Activated T-helper 2 cell treated with anti-CD3 and anti-CD28 coated beads, Interferon-gamma antibody, Interleukin-2, Interleukin-4, amounts not matched to agents 10 μg/mL and 5 μg/mL and 100 μg/mL, durations not matched to agents 14 hours and 24 hours and 36 hours (primary cell): Measurements from ENCODE around the gene IL36G. TPM values are rescaled to one million over a fixed set of nuclear protein-coding genes. Genes with fewer than 3 reads are reported as not detected.
A peak's percentile ranks its signal among the peaks of the same experiment; 100 is the strongest.

Experiments used
- DNase-seq: peaks from one replicate; pipeline ENCODE4 v3.0.0; 2021; ENCODE audit warnings: low spot score
- H3K27ac Mint-ChIP-seq: one replicate; pipeline ENCODE4 v1.8.0; 2021; ENCODE audit warnings: mixed read lengths
- H3K27me3 Mint-ChIP-seq: one replicate; pipeline ENCODE4 v1.8.0; 2021; ENCODE audit warnings: low read depth, mixed read lengths
- H3K36me3 Mint-ChIP-seq: one replicate; pipeline ENCODE4 v1.8.0; 2021; ENCODE audit warnings: low read depth, mixed read lengths
- H3K4me1 Mint-ChIP-seq: one replicate; pipeline ENCODE4 v1.8.0; 2021; ENCODE audit warnings: low read depth, mixed read lengths
- H3K4me3 Mint-ChIP-seq: one replicate; pipeline ENCODE4 v1.8.0; 2021; ENCODE audit warnings: low read depth, mild to moderate bottlenecking, moderate library complexity, mixed read lengths
- H3K9me3 Mint-ChIP-seq: one replicate; pipeline ENCODE4 v1.8.0; 2021; ENCODE audit warnings: mixed read lengths
- intact Hi-C: fragments of 100-400 bp; cut with micrococcal nuclease; formaldehyde crosslinking; loops from one replicate; pipeline ENCODE4 v1.15.1; 2023
- total RNA-seq: library from RNA; stranded (reverse); gene quantifications from 2 replicates; pipeline ENCODE4 v1.2.3, GENCODE V29; 2022

The IL36G gene
- total RNA-seq, 1 donor from 2014 or later, result not detected

DNA sequence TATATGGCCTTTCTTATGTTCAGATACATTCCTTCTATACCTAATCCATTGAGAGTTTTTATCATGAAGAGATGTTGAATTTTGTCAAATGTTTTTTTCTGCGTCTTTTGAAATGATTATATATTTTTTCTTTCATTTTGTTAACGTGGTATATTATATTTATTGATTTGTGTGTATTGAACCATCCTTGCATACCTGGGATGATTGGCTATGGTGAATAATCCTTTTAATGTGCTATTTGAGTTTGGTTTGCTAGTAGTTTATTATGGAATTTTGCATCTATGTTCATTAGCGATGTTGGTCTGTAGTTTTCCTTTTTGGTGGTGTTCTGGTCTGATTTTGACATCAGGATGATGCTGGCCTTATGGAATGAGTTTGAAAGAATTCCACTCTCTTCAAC, 11.8 kb downstream of the IL36G start:
- Mint-ChIP-seq H3K9me3 (peaks cover 59% of the 10 kb centered on the region), H3K36me3 (peaks cover 27% of the 10 kb centered on the region), H3K27me3 (no peaks in the 10 kb centered on the region), H3K4me3 (no peak overlapping the region), H3K27ac (no peak overlapping the region), H3K4me1 (peaks cover 20% of the 10 kb centered on the region)
- intact Hi-C loops, result loop anchor here (10.0 kb wide), 1 partner anchor 185 kb away; the partner anchor contains the start of gene PSD4
- no peak for DNase-seq

DNA sequence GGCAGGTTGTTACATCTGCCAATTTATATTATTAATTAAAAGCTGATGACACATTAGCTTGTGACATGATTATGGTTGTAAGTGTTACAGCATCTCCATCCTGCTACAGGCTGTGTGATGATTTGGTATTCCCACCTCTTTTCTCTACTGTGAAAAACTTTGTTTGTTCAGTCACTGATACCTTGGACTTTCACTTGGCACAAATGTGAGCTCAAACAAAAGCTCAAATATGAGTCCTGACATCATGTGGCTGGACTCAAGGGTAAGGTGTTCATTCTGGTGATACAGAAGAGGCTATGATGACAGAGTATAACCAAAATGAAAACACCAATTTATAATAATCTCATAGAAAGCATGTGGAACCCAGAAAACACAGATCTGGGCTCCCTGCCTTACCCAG, 16.0 kb downstream of the IL36G start:
- H3K9me3 Mint-ChIP-seq, result peaks cover 58% of the 10 kb centered on the region
- intact Hi-C loops, result loop anchor here (2.0 kb wide), 1 partner anchor 13 kb away; no protein-coding TSS in a partner anchor
- no peak overlapping the region for H3K27ac Mint-ChIP-seq
- no peaks in the 10 kb centered on the region for H3K27me3 Mint-ChIP-seq
- H3K36me3 Mint-ChIP-seq, result peaks cover 35% of the 10 kb centered on the region
- no peak for DNase-seq
- peaks cover 31% of the 10 kb centered on the region for H3K4me1 Mint-ChIP-seq
- no peak overlapping the region for H3K4me3 Mint-ChIP-seq

DNA sequence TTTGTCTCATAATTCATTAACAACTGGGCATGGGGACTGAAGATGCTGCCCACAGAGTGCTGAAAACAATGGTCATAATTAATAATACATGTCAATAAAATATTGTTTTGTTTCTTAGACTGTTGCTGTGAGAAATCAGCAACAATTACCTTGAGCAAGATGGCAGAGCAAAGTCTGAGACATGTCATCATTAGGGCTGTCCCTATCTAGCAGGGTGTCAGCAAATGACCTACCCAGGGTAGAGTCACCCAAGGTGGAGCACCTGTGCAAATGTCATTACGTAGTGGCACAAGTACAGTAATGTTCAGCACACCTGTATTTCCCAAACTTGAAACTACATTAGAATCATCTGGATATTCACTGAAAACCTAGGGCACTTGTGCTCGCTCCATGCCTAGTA, 16.8 kb downstream of the IL36G start:
- H3K4me3 Mint-ChIP-seq, result no peak overlapping the region
- peaks cover 35% of the 10 kb centered on the region for H3K36me3 Mint-ChIP-seq
- H3K9me3 Mint-ChIP-seq, result peaks cover 57% of the 10 kb centered on the region
- intact Hi-C loops, result loop anchor here (2.0 kb wide), 1 partner anchor 14 kb away; no protein-coding TSS in a partner anchor
- no peak overlapping the region for H3K27ac Mint-ChIP-seq
- H3K27me3 Mint-ChIP-seq, result no peaks in the 10 kb centered on the region
- peaks cover 31% of the 10 kb centered on the region for H3K4me1 Mint-ChIP-seq
- no peak for DNase-seq

DNA sequence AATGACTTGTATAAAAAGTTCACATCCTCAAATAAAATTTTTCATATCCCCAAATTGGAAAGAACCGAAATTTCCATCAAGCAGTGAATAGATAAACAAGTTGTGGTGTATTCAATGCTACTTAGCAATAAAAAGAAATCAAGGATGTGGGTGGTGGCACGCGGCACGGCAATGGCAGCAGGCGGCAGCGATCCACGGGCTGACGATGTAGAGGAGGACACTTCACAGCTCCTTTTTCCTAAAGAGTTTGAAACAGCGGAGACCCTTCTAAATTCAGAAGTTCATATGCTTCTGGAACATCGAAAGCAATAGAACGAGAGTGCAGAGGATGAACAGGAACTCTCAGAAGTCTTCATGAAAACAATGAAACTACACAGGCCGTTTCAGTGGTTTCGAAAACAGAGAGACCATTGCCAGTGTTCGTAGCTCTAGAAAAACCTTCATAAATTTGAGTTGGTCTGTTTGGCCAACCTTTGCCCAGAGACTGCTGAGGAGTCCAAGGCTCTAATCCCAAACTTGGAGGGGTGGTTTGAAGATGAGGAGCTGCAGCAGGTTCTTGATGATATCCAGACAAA, 17.6 kb downstream of the IL36G start:
- H3K27ac Mint-ChIP-seq, result peak overlapping the region; percentile 71
- intact Hi-C loops, result loop anchor here (2.0 kb wide), 1 partner anchor 15 kb away; no protein-coding TSS in a partner anchor
- no peak for DNase-seq
- peaks cover 57% of the 10 kb centered on the region for H3K9me3 Mint-ChIP-seq
- H3K4me3 Mint-ChIP-seq, result peak overlapping the region; percentile 51
- H3K27me3 Mint-ChIP-seq, result no peaks in the 10 kb centered on the region
- peaks cover 32% of the 10 kb centered on the region for H3K36me3 Mint-ChIP-seq
- peaks cover 31% of the 10 kb centered on the region for H3K4me1 Mint-ChIP-seq

DNA sequence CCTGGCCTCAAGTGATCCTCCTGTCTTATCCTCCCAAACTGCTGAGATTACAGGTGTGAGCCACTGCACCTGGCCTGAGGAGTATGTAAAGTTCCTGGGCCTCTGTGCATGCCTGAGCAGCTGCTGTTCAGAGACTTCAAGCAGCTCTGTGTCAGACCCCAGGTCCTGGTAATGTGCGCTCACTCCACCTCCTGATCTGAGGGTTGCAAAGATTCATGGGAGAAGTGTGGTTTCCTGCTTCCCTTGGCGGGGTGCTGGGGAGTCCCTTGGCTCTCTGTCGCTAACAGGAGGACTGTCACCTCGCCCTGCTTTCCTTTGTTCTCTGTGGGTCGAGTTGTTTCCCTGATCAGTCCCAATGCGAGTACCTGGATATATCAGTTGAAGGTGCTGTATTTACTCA, 18.8 kb downstream of the IL36G start:
- peak; percentile 70 for DNase-seq
- peaks cover 34% of the 10 kb centered on the region for H3K36me3 Mint-ChIP-seq
- peaks cover 31% of the 10 kb centered on the region for H3K4me1 Mint-ChIP-seq
- intact Hi-C loops, result no loop called here
- H3K27me3 Mint-ChIP-seq, result no peaks in the 10 kb centered on the region
- peak overlapping the region; percentile 64 for H3K27ac Mint-ChIP-seq
- peak overlapping the region; percentile 40 for H3K4me3 Mint-ChIP-seq
- peaks cover 58% of the 10 kb centered on the region for H3K9me3 Mint-ChIP-seq

DNA sequence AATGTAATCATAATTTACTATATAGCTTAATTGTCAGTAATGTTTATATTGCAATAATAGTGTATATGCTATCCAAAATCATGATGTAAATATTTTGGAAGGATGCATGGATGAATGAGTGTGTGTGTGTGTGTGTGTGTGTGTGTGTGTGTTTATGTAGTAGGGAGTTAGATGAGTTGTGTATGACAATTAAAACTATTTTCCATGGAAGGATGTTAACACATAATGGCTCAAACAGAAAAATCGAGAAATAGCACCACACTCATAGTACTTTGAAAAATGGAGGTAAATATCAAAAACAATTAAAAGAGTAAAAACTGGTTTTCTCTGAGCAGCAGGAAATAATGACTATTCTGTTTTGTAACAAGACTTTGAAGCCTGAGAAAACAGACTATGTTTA, 19.3 kb downstream of the IL36G start:
- intact Hi-C loops, result no loop called here
- no peak for DNase-seq
- Mint-ChIP-seq H3K4me1 (peaks cover 31% of the 10 kb centered on the region), H3K27ac (peak overlapping the region; percentile 64), H3K36me3 (peaks cover 32% of the 10 kb centered on the region), H3K9me3 (peaks cover 57% of the 10 kb centered on the region), H3K27me3 (no peaks in the 10 kb centered on the region), H3K4me3 (no peak overlapping the region)

DNA sequence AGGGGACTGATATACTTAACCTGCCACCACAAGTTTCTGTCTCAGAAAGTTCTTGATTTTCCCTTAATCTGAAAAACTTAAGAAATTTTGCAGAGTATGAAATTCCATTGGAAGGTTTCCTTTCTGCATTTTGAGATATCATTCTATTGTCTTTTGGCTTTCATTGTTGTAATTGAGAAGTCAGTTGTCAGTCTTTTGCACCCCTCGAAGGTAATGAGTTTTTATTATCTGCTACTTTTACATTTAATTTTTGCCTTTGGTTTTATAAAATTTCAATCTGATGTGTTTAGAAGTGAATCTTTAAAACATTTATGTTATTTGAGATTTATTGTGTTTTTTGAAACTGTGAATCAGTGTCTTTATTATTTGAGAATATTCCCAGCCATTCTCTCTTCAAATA, 22.6 kb downstream of the IL36G start:
- Mint-ChIP-seq H3K36me3 (peaks cover 20% of the 10 kb centered on the region), H3K4me3 (no peak overlapping the region), H3K4me1 (peaks cover 21% of the 10 kb centered on the region), H3K27me3 (no peaks in the 10 kb centered on the region), H3K27ac (no peak overlapping the region), H3K9me3 (peaks cover 39% of the 10 kb centered on the region)
- intact Hi-C loops, result no loop called here
- no peak for DNase-seq

DNA sequence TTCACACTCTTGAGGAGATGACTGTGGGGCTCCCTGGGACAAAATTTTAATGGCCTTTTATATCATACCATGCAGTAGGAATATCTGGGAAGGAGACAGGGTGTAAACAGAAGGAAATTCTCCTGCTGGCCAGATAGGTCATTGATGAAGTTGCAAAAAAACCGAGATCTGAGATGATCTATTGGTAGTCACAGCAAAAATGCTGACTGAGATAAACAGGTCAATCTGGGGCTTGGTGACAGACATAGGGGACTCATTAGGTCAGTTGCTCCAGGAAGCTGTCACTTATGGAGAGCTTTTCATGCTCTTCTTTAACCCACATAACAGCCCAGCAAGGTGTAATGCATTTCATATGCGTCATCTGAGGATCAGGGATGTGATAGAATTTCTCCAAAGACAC, 24.9 kb downstream of the IL36G start:
- H3K4me1 Mint-ChIP-seq, result peaks cover under 1% of the 10 kb centered on the region
- no peaks in the 10 kb centered on the region for H3K27me3 Mint-ChIP-seq
- intact Hi-C loops, result no loop called here
- H3K27ac Mint-ChIP-seq, result no peak overlapping the region
- H3K4me3 Mint-ChIP-seq, result no peak overlapping the region
- no peak for DNase-seq
- peaks cover 37% of the 10 kb centered on the region for H3K9me3 Mint-ChIP-seq
- peaks cover 17% of the 10 kb centered on the region for H3K36me3 Mint-ChIP-seq

DNA sequence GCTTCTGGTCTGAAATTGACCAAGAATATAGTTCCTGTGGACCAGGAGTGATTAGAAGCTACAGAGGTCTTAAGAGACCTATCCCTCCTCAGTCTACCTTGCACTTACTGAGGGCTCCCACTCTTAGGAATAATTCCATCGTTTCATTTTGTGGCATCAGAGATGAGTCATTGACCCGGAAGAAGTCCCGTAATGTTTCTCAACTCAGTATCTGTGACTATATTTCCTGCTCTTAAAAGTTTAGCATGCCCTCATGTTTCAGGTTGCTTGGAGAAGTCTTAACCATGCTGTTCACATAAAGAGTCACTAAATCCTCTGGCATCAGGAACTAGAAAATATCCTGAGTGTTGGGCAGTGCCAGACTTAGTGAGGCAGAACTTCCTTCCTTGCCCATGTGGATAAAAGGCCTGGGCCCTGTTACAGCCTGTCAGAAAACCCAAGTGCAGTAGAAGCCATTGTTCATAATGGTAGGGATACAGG, 27.3 kb downstream of the IL36G start, which contains the start of gene IL36A:
Gene IL36A (plus strand): TSS at position 430 of the 480 bp plus-strand sequence. CDS start 413 bp downstream, outside the sequence.
- H3K27ac Mint-ChIP-seq, result no peak within 1 kb of the TSS
- intact Hi-C loops, result no loop called here
- H3K9me3 Mint-ChIP-seq, result peaks cover 18% of the 10 kb centered on the region
- H3K4me1 Mint-ChIP-seq, result peaks cover 4% of the 10 kb centered on the region
- peaks cover 11% of the 10 kb centered on the region for H3K36me3 Mint-ChIP-seq
- no peak within 1 kb of the TSS for H3K4me3 Mint-ChIP-seq
- no peak for DNase-seq
- H3K27me3 Mint-ChIP-seq, result no peaks in the 10 kb centered on the region

DNA sequence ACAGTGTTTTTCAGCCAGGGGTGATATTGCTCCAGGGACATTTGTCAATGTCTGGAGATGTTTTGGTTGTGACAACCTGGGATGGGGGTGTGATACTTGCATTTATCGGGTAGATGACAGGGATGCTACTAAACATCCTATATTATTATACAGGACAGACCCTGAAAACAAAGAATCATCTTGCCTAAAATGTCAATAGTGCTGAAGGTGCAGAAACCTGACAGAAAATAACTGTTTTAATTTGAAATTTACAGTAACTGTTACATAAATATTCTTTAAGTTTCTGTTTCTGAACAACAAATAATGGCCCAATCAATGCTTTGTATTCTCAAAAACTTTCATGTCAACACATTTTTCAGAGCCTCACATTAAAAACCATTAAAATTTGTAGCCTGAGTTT, 29.4 kb downstream of the IL36G start:
- intact Hi-C loops, result no loop called here
- H3K27ac Mint-ChIP-seq, result no peak overlapping the region
- peaks cover 11% of the 10 kb centered on the region for H3K4me1 Mint-ChIP-seq
- no peaks in the 10 kb centered on the region for H3K27me3 Mint-ChIP-seq
- DNase-seq, result no peak
- no peak overlapping the region for H3K4me3 Mint-ChIP-seq
- H3K9me3 Mint-ChIP-seq, result no peaks in the 10 kb centered on the region
- no peaks in the 10 kb centered on the region for H3K36me3 Mint-ChIP-seq

DNA sequence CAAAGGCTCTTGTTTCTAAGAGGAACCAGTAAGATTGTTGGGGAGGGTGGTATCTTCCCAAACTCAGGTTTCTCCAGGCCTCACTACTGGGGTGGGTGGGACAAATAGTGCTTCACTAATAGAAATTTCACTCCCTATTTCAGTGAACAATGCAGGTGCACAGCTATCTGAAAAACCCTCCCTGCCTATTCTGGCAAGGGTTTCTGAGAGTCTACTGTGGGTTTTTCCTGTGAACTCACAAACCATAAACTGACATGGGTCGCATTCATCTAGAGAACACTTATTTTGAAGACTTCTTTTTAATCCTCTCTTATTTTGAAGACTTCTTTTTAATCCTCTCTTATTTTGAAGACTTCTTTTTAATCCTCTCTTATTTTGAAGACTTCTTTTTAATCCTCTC, 31.8 kb downstream of the IL36G start:
- H3K4me1 Mint-ChIP-seq, result peaks cover 11% of the 10 kb centered on the region
- no peak for DNase-seq
- intact Hi-C loops, result no loop called here
- H3K36me3 Mint-ChIP-seq, result no peaks in the 10 kb centered on the region
- no peak overlapping the region for H3K4me3 Mint-ChIP-seq
- H3K27ac Mint-ChIP-seq, result no peak overlapping the region
- H3K9me3 Mint-ChIP-seq, result no peaks in the 10 kb centered on the region
- H3K27me3 Mint-ChIP-seq, result peaks cover 3% of the 10 kb centered on the region

DNA sequence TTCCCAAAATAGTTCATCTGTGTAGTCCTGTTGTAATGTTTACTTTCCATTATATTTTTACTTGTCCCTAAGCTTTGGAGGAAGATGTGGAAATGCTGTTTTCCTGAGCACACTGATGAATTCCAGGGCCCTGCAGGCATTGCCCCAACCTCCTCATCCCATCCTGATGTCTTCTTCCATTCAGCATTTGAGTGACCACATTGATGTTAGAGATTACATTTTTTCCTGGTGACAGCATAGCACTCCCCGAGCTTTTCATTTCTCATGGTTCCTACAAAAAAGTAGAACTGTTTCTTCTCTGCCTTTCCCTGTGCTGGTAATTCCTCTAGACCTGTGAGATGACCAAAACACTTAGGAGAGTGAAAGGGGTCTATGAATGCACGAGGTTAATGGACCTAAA, 32.3 kb downstream of the IL36G start:
- Mint-ChIP-seq H3K9me3 (no peaks in the 10 kb centered on the region), H3K4me1 (peaks cover 11% of the 10 kb centered on the region)
- no peak for DNase-seq

DNA sequence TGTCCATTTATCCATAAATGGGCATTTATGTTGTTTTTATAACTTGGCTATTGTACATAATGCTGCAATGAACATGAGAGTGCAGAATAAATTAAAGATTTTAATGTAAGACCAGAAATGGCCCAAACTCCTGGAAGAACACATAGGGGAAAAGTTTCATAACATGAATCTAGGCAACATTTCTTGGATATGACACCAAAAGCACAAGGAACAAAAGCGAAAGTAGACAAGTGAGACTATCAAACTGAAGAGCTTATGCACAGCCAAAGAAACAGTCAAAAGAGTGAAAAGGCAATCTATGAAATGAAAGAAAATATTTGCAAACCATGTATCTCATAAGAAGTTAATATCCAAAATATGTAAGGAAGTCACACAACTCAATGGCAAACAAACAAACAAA, 33.3 kb downstream of the IL36G start:
- H3K36me3 Mint-ChIP-seq, result no peaks in the 10 kb centered on the region
- DNase-seq, result no peak
- H3K27ac Mint-ChIP-seq, result no peak overlapping the region
- intact Hi-C loops, result no loop called here
- H3K27me3 Mint-ChIP-seq, result peaks cover 3% of the 10 kb centered on the region
- peaks cover 11% of the 10 kb centered on the region for H3K4me1 Mint-ChIP-seq
- no peaks in the 10 kb centered on the region for H3K9me3 Mint-ChIP-seq
- no peak overlapping the region for H3K4me3 Mint-ChIP-seq

More for the DNA sequence above, 32.3 kb downstream of the IL36G start:
- intact Hi-C loops, result no loop called here
- peaks cover 3% of the 10 kb centered on the region for H3K27me3 Mint-ChIP-seq
- H3K4me3 Mint-ChIP-seq, result no peak overlapping the region
- no peaks in the 10 kb centered on the region for H3K36me3 Mint-ChIP-seq
- H3K27ac Mint-ChIP-seq, result no peak overlapping the region
